Progenitor cell of endocrine pancreas (in vitro differentiated cells): ENCODE data around the gene NATD1. TPM values are rescaled to one million over a fixed set of nuclear protein-coding genes. Genes with fewer than 3 reads are reported as not detected.
"Not testable (repeated sequence)": the region's sequence is repeated elsewhere in the genome, so short reads cannot be mapped to it uniquely, and the experiment has no call there.

Experiments used
- DNase-seq: peaks from one replicate; pipeline ENCODE4 v3.0.0; 2021; ENCODE audit warnings: low spot score; ENCODE audit not compliant: unreplicated experiment
- H3K27ac Mint-ChIP-seq: 2 replicates; pipeline ENCODE4 v1.8.0; 2021; ENCODE audit warnings: mild to moderate bottlenecking, moderate library complexity, mixed read lengths
- H3K27me3 Mint-ChIP-seq: 2 replicates; pipeline ENCODE4 v1.8.0; 2021; ENCODE audit warnings: mixed read lengths
- H3K36me3 Mint-ChIP-seq: 2 replicates; pipeline ENCODE4 v1.8.0; 2022; ENCODE audit warnings: mixed read lengths; ENCODE audit not compliant: insufficient read depth
- H3K4me1 Mint-ChIP-seq: 2 replicates; pipeline ENCODE4 v1.8.0; 2021; ENCODE audit warnings: low read depth, mixed read lengths
- H3K4me3 Mint-ChIP-seq: 2 replicates; pipeline ENCODE4 v1.8.0; 2021; ENCODE audit warnings: low read depth, mild to moderate bottlenecking, moderate library complexity, mixed read lengths
- H3K9me3 Mint-ChIP-seq: 2 replicates; pipeline ENCODE4 v1.8.0; 2021; ENCODE audit warnings: low read depth, mixed read lengths
- CTCF ChIP-seq: fragments of 200-600 bp; sonication (generic); IDR thresholded peaks from one replicate; pipeline ENCODE4 v1.5.0; 2021; ENCODE audit warnings: antibody characterized with exemption, mild to moderate bottlenecking; ENCODE audit not compliant: unreplicated experiment
- total RNA-seq: library from RNA; stranded (reverse); gene quantifications from 2 replicates; pipeline ENCODE4 v1.2.1, GENCODE V29; 2021

NATD1 gene
- total RNA-seq, 1 donor from 2014 or later, result 13.5 TPM

DNA sequence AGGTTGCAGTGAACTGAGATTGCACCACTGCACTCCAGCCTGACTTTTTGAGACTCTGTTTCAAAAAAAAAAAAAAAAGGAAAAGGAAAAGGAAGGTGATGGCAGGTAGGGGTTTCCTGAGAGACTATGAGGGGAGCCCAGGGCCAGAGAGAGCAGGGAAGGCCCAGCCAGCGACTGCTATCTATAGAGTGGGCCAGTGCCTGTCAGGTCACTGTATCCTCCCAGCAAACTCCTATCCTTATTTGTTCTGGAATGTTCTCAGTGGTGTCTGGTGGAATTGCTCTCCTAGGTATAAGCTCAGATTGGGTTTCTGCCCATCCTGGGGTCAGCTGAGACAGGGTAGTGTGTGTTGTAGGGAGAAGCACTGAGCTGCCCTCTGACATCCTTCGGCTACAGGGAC, 24.4 kb downstream of the NATD1 start:
- TF ChIP-seq CTCF, result no peak

DNA sequence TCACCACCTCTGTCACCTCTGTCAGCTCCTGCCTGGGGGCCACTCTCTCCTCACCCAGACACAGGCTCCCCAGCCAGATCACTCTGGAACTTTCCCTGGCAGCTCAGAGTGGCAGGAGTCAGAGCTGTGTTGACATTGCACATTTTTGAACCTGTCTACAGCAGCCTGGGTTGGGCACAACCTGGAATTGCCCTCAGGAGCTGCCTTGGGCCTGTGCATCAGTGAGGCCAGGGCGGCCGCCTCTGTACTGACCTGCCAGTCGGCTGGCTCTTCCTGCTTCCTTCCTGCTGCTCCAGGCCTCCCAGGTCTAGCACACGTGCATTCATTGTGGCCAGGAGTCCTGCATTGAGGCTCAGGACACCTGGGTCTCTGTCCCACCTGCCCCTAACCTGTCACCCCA, 25.1 kb downstream of the NATD1 start:
- no peak for DNase-seq
- no peak overlapping the region for H3K4me3 Mint-ChIP-seq
- H3K4me1 Mint-ChIP-seq, result no peaks in the 10 kb centered on the region
- no peak overlapping the region for H3K27ac Mint-ChIP-seq
- peaks cover 5% of the 10 kb centered on the region for H3K9me3 Mint-ChIP-seq
- TF ChIP-seq CTCF, result no peak
- no peaks in the 10 kb centered on the region for H3K36me3 Mint-ChIP-seq
- no peaks in the 10 kb centered on the region for H3K27me3 Mint-ChIP-seq

More for the DNA sequence above, 24.4 kb downstream of the NATD1 start:
- Mint-ChIP-seq H3K27me3 (no peaks in the 10 kb centered on the region), H3K9me3 (peaks cover 5% of the 10 kb centered on the region), H3K4me3 (no peak overlapping the region), H3K4me1 (no peaks in the 10 kb centered on the region), H3K36me3 (no peaks in the 10 kb centered on the region), H3K27ac (no peak overlapping the region)
- DNase-seq, result no peak

DNA sequence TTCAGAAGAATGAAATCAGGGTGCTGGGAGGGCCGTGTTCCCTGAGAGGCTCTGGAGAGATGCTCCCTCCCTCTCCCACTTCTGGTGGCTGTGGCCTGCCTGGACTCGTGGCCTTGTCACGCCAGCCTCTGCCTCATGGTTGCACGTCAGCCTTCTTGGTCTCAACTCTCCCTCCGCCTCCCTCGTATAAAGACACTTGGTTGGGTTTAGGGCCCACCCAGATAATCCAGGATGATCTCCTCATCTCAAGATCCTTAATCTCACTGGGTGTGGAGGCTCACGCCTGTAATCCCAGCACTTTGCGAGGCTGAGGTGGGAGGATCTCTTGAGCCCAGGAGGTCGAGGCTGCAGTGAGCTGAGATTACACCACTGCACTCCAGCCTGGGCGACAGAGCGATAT, 25.9 kb downstream of the NATD1 start:
- not testable (repeated sequence) for DNase-seq

DNA sequence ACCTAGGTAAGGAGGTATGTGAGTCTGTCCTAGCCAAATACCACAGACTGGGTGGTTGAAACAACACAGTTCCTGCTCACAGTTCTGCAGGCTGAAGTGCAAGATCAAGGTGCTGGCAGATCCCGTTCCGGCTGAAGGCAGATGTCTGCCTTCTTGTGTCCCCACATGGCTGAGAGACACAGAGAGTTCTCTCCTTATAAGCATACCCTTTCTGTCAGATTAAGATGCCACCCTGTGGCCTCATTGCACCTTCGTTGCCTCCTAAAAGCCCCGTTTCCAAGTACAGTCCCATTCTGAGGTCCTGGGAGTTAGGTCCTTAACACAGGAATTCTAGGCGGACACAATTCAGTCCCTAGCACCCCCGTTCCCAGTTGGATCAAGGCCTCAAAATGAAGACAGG, 30.1 kb downstream of the NATD1 start:
- Mint-ChIP-seq H3K4me3 (no peak overlapping the region), H3K27ac (no peak overlapping the region), H3K36me3 (peaks cover 4% of the 10 kb centered on the region), H3K27me3 (no peaks in the 10 kb centered on the region), H3K9me3 (no peaks in the 10 kb centered on the region), H3K4me1 (no peaks in the 10 kb centered on the region)
- TF ChIP-seq CTCF, result no peak
- no peak for DNase-seq

More for the DNA sequence above, 25.9 kb downstream of the NATD1 start:
- not testable (repeated sequence) for H3K27me3 Mint-ChIP-seq, H3K4me3 Mint-ChIP-seq, H3K9me3 Mint-ChIP-seq, H3K4me1 Mint-ChIP-seq, H3K27ac Mint-ChIP-seq, H3K36me3 Mint-ChIP-seq

DNA sequence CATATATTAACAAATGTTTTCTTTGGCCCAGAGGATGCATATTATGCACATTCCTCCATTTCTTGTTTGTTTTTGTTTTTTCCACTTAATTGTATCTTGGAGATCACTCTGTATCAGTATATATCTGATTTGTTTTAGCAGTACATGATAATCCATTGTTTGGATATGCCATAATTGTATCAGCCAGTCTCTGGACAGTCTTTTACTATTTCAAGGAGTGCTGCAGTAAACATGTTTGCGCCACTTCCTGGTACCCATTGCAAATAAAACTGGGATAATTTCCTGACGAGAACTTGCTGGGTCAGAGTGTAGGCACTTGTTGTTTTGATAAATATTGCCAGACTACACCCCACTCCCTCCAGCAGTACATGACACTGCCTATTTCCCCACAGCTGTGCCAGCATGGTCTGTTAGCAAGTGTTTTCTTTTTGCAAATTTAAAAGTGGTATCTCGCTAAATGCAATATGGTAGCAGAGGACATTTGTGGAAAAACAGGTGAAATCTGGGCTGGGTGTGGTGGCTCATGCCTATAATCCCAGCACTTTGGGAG, 34.3 kb downstream of the NATD1 start:
- H3K4me3 Mint-ChIP-seq, result no peak overlapping the region
- no peak overlapping the region for H3K27ac Mint-ChIP-seq
- no peaks in the 10 kb centered on the region for H3K27me3 Mint-ChIP-seq
- peaks cover 8% of the 10 kb centered on the region for H3K4me1 Mint-ChIP-seq
- peaks cover 4% of the 10 kb centered on the region for H3K36me3 Mint-ChIP-seq
- DNase-seq, result no peak
- H3K9me3 Mint-ChIP-seq, result no peaks in the 10 kb centered on the region
- no peak for TF ChIP-seq CTCF

DNA sequence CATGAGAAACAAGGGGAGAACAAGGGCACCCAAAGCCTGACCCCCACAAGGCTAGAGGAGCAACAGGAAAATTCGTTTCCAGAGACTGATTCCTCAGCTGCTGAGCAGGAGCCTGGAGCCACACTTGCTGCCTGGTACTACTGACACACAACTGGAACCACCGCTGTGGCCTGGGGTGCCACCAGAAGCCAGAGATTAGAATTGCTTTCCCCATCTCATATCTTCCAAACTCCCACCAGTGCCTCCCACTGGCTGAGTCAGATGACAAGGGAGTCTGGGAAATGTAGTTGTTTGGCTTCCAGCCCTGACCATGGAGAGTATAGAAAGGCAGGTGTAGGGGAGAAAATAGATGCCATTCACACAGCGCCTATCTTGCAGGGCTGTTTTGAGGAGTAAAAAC, 35.1 kb downstream of the NATD1 start:
- no peaks in the 10 kb centered on the region for H3K9me3 Mint-ChIP-seq
- peaks cover 4% of the 10 kb centered on the region for H3K36me3 Mint-ChIP-seq
- no peak for TF ChIP-seq CTCF
- no peak for DNase-seq
- no peak overlapping the region for H3K27ac Mint-ChIP-seq
- H3K4me1 Mint-ChIP-seq, result peaks cover 12% of the 10 kb centered on the region
- no peak overlapping the region for H3K4me3 Mint-ChIP-seq
- H3K27me3 Mint-ChIP-seq, result no peaks in the 10 kb centered on the region
